Measurements from ENCODE around the gene RNF13. TPM values are rescaled to one million over a fixed set of nuclear protein-coding genes. Genes with fewer than 3 reads are reported as not detected.
"Not testable (repeated sequence)": the region's sequence is repeated elsewhere in the genome, so short reads cannot be mapped to it uniquely, and the experiment has no call there.

Gene RNF13
- total and polyA plus RNA-seq, 12 donors, result 28.6 to 136 (median 77.4) TPM

DNA sequence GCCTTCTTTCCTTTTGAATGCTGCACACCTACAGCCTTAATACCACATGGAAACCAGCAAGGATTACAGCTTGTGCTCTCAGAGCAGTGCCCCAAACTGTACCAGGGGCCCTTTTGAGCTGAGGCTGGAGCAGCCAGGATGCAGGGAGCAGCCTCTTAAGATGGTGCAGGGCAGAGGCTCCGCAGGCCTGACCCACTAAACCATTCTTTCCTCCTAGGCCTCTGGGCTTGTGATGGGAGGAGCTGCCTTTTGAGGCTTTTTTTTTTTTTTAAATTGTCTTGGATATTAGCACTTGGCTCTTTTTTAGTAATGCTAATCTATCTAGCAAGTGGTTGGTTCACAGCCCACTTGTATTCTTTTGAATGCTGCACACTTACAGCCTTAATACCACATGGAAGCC, 120.0 kb downstream of the RNF13 start:
- no peaks in the 10 kb centered on the region for H3K36me3 ChIP-seq (replicated peaks in 1 of 2)
- 94 to 100% (median 100%) methylated on average over 1 of the region's 1 CpG for WGBS, 4 donors
- DNase-seq, result no peak
- H3K4me3 ChIP-seq, result no peak overlapping the region
- H3K27me3 ChIP-seq, result no peaks in the 10 kb centered on the region
- H3K4me1 ChIP-seq (replicated peaks in 1 of 2), result peaks cover 6 to 12% of the 10 kb centered on the region in 2 donors
- intact Hi-C loops (cut with DNase I), result no loop called here
- H3K27ac ChIP-seq, result no peak overlapping the region
- peaks cover 0 to 9% (median 0%) of the 10 kb centered on the region in 3 donors for H3K9me3 ChIP-seq (replicated peaks in 1 of 3)
- TF ChIP-seq, protein P1, sequence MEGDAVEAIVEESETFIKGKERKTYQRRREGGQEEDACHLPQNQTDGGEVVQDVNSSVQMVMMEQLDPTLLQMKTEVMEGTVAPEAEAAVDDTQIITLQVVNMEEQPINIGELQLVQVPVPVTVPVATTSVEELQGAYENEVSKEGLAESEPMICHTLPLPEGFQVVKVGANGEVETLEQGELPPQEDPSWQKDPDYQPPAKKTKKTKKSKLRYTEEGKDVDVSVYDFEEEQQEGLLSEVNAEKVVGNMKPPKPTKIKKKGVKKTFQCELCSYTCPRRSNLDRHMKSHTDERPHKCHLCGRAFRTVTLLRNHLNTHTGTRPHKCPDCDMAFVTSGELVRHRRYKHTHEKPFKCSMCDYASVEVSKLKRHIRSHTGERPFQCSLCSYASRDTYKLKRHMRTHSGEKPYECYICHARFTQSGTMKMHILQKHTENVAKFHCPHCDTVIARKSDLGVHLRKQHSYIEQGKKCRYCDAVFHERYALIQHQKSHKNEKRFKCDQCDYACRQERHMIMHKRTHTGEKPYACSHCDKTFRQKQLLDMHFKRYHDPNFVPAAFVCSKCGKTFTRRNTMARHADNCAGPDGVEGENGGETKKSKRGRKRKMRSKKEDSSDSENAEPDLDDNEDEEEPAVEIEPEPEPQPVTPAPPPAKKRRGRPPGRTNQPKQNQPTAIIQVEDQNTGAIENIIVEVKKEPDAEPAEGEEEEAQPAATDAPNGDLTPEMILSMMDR (IDR thresholded peaks at IDR 0.05), result no peak

- intact Hi-C loops (cut with DNase I), result no loop called here
- Histone ChIP-seq H3K4me3 (no peak overlapping the region), H3K9me3 (replicated peaks in 1 of 3) (peaks cover 0 to 9% (median 0%) of the 10 kb centered on the region in 3 donors), H3K27me3 (no peaks in the 10 kb centered on the region), H3K36me3 (replicated peaks in 1 of 2) (no peaks in the 10 kb centered on the region), H3K4me1 (replicated peaks in 1 of 2) (peaks cover 6 to 12% of the 10 kb centered on the region in 2 donors), H3K27ac (no peak overlapping the region)
- DNase-seq, result no peak
- TF ChIP-seq POLR2A (IDR thresholded peaks at IDR 0.05), result no peak
- TF ChIP-seq, protein P1 (IDR thresholded peaks at IDR 0.05), result no peak
Observed at GRCh38 chr3:149933858-149934257, 120.8 kb downstream of the RNF13 start.

- no peak overlapping the region for H3K4me3 ChIP-seq
- H3K27ac ChIP-seq, result no peak overlapping the region
- H3K27me3 ChIP-seq, result no peaks in the 10 kb centered on the region
- intact Hi-C loops (cut with DNase I), result no loop called here
- H3K4me1 ChIP-seq (replicated peaks in 1 of 2), result peaks cover 6 to 12% of the 10 kb centered on the region in 2 donors
- no peaks in the 10 kb centered on the region for H3K36me3 ChIP-seq (replicated peaks in 1 of 2)
- H3K9me3 ChIP-seq (replicated peaks in 1 of 3), result peaks cover 0 to 9% (median 0%) of the 10 kb centered on the region in 3 donors
- TF ChIP-seq POLR2A (IDR thresholded peaks at IDR 0.05), result no peak
- TF ChIP-seq, protein P1 (IDR thresholded peaks at IDR 0.05), result no peak
- peak; percentile 47 to 78 (median 74) for DNase-seq
Observed at GRCh38 chr3:149934524-149934923, 121.5 kb downstream of the RNF13 start.

GRCh38 chr3:149936812-149937230, 123.8 kb downstream of the RNF13 start:
- intact Hi-C loops (cut with DNase I), result no loop called here
- DNase-seq, result peak; percentile 35 to 64 (median 45)
- H3K27me3 ChIP-seq, result no peaks in the 10 kb centered on the region
- no peaks in the 10 kb centered on the region for H3K36me3 ChIP-seq (replicated peaks in 1 of 2)
- H3K4me3 ChIP-seq, result peak overlapping the region in 1 of 4 donors; percentile 33
- H3K4me1 ChIP-seq (replicated peaks in 1 of 2), result peaks cover 6 to 12% of the 10 kb centered on the region in 2 donors
- no peak overlapping the region for H3K27ac ChIP-seq
- TF ChIP-seq, protein P1 (IDR thresholded peaks at IDR 0.05), result peak; percentile 30 to 79 (median 68)
- TF ChIP-seq POLR2A (IDR thresholded peaks at IDR 0.05), result no peak
- H3K9me3 ChIP-seq (replicated peaks in 1 of 3), result peaks cover 0 to 9% (median 0%) of the 10 kb centered on the region in 3 donors
- WGBS, 4 donors, result 23 to 47% (median 46%) methylated on average over 6 to 7 of the region's 7 CpGs

- H3K9me3 ChIP-seq (replicated peaks in 1 of 3); intact Hi-C loops (cut with DNase I); H3K27ac ChIP-seq; H3K36me3 ChIP-seq (replicated peaks in 1 of 2); H3K4me3 ChIP-seq; H3K27me3 ChIP-seq; DNase-seq: not testable (repeated sequence)
- peaks cover 6 to 12% of the 10 kb centered on the region in 2 donors for H3K4me1 ChIP-seq (replicated peaks in 1 of 2)
- 84 to 91% (median 90%) methylated on average over 3 of the region's 3 CpGs for WGBS, 4 donors
Observed at GRCh38 chr3:149938392-149939055, 125.5 kb downstream of the RNF13 start.
